T47D (cell line): Measurements from ENCODE around the gene MAP3K4.
"Not testable (repeated sequence)": the region's sequence is repeated elsewhere in the genome, so short reads cannot be mapped to it uniquely, and the experiment has no call there.

Experiments used
- DNase-seq, 2 experiments: peaks; one replicate each; pipeline versions ENCODE4 v3.0.0 to v3.0.0-alpha.2; 2011 to 2012; ENCODE audit warnings: low read depth in 1 of 2, low spot score in 1 of 2
- JUND ChIP-seq: IDR thresholded peaks from 2 replicates; pipeline ENCODE4 v1.6.1; 2012; ENCODE audit warnings: low read depth
- in situ Hi-C: cut with HindIII; loops from 2 replicates; pipeline ENCODE4 v1.10.0; 2016; ENCODE audit warnings: low sequenced_read_pairs, low pct_unique_long_range_greater_than_20kb

The MAP3K4 gene

DNA sequence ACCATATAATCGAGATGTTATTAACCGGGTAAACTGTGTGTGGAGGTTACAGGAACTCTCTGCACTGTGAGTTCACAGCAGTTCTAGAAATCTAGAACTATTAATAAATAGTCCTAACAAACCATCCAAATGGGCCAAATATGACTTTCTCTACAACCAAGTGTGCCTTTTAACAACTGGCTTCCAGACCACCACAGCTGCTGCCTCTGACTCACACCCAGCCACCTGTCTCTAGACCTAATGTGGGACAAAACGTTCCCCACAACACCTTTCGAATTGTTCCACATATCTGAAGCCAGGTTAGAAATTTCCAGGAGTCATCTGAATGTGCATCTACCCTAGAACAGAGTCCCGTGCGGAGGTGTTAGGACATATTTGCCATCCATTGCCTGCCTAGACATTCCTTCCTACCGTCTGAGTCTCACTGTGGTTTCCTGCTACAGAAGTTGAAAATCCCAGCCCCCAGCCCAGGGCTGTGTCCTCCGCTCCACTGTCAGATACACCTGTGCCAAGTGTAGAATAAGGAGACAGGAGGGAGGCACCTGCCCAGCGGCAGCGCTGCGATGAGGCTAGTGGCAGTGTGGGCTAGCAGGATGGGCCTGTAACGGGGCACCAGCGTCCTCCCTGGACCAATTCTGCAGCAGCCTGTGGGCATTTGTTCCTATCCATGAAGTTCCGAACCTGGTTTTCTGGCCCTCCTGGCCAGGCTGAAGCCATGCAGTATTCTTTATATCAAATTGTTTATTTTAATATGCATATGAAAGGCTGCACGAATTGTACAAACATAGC is 28.5 kb upstream of the MAP3K4 start:
- in situ Hi-C loops, result no loop called here
- TF ChIP-seq JUND, result no peak
- no peak for DNase-seq

DNA sequence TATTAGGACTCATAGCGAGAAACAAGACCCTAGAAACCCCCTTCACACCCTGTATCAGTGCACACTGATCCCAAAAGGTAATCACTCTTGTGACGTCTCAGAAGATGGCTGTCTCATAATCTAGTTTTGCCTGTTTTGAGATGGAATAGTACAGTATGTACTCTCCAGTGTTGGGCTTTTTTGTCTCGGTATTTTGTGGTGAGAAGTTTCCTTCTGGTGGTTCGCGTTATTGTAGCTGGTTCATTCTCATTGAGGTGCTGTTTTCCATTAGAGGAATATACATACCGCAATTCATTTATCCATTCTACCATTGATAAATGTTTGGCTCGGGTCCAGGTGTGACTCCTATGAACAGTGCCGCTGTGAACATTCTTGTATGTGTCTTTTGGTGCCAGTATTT is 27.9 kb upstream of the MAP3K4 start:
- TF ChIP-seq JUND, result no peak
- DNase-seq, result no peak
- in situ Hi-C loops, result no loop called here

DNA sequence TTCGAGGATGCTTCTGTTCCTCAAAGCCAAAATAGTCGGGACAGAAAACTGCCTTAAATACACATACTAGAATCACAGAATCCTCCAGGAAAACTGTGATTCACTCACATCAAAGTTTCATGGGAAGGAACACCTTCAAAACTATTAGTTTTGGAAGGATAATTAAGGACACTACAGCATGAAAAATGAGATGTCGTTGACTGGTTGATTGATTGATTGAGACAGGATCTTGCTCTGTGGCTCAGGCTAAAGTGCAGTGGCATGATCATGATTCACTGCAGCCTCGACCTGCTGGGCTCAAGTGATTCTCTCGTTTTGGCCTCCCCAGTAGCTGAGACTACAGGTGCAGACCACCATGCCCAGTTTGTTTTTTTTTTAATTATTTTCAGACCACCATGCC is 25.7 kb upstream of the MAP3K4 start:
- TF ChIP-seq JUND, result no peak
- DNase-seq, result no peak
- in situ Hi-C loops, result no loop called here

DNA sequence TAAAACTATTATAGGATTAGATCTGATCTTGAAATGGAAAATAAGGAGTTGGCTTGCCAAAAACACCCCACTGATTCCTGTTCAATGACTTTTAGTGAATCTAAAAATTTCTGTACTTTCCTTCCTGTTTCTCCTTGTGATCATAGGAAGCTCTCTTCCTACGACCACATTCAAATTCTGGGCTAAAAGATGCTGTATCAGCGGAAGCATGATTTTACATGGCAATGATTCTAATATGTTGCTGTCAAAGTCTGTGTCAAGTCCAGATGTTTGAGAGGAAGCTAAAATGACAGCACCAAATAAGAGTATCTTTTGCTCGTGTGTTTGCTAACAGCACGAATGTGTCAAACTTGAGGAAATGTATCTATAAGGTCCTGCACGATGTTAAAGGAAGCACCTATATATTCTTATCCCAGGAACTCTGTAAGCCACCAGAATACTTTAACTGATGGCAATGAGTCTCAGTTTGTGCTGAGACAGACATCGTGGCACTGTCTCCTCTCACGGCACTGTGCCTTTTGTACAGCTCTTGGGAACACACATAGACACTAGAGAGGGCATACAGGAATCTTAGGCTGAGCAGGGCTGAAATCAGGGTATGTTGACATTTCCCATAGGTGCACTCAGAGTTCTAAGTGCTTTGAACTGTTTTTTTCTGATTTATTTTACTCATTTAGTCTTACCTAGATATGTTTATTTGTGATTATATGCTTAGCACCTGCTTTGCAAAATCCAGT is 24.9 kb upstream of the MAP3K4 start:
- in situ Hi-C loops, result no loop called here
- no peak for TF ChIP-seq JUND
- no peak for DNase-seq

DNA sequence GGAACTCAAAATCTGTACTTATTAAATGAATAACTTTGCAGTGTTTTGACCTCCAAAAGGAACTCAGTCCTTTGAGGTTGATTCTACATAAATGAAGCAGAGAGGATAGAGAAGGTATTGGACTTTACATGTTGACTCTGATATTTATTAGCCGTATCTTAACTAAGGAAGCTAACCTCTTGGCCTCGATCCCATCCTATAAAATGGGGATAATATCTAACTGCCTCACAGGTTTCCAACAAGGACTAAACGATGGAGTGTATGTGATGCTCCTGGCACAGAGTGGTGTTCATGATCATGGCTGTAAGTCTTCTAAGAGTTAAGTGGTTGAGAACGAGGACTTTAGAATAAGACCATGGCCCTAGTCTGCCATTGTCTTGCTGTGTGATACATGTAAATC is 24.2 kb upstream of the MAP3K4 start:
- DNase-seq, result no peak
- no peak for TF ChIP-seq JUND
- in situ Hi-C loops, result no loop called here

DNA sequence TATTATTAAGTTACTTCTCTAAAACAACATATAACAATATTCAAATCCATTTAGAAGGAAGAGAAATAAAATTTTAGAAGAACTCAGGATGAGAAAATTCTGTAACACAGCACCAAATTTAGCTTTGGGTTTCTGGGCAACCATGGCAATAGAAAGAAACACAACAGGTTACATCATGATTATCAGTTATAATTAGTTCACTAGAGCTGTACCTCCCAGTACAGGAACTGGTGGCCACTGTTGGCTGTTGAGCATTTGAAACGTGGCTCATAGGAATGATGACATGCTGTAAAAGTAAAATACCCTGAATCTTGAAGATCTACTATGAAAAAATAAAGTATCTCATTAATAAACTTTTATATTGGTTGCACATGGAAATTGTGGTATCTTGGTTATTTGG is 23.7 kb upstream of the MAP3K4 start:
- no peak for TF ChIP-seq JUND
- DNase-seq, result no peak
- in situ Hi-C loops, result no loop called here

DNA sequence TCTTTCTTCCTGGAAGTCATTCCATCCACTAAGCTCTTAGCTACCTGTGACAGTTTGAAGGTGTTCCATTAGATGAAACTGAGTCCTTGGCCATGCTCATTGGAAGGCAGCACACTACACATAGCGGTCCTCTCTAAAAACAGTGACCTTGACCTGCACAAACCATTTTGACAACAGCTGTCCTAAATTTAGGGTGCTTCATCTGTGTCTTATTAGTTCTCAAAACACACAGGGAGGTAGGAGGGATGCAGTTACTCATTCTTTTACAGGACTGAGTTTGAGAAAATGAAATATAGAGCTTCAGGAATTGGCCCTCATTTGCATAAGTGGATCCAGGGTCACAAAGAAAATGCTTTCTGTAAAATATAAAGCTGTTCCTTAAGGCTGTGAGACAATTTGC is 20.4 kb upstream of the MAP3K4 start:
- in situ Hi-C loops, result no loop called here
- no peak for DNase-seq
- TF ChIP-seq JUND, result no peak

DNA sequence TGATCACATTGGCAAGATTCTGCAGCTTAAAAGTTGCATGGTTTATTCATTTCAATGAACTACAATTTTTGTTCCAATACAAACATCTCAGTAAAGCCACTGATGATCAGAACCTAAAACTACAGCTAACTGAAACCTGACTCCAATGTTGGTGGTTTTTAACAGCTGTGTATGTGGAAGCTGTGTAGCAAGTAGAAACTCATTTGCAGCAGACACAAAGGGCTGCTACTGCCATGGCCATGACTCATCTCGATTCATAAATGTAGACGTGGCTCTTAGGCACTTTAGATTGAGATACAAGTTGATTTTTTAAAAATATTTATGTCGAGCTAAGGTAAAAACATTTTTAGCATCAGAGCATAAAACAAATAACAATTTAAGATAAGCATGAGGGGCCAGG is 19.5 kb upstream of the MAP3K4 start:
- in situ Hi-C loops, result no loop called here
- no peak for DNase-seq
- no peak for TF ChIP-seq JUND

DNA sequence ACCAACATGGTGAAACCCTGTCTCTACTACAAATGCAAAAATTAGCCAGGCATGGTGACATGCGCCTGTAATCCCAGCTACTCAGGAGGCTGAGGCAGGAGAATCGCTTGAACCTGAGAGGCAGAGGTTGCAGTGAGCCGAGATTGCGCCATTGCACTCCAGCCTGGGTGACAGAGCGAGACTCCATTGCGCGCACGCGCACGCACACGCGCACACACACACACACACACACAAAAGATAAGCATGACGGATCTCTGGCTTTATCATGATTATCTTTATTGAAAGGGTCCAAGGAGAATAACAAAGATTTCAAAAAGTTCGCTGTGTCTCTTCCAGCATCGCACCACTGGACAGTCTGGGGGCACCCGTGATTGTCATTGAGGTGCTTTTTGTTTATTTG is 19.0 kb upstream of the MAP3K4 start:
- in situ Hi-C loops, DNase-seq: not testable (repeated sequence)

DNA sequence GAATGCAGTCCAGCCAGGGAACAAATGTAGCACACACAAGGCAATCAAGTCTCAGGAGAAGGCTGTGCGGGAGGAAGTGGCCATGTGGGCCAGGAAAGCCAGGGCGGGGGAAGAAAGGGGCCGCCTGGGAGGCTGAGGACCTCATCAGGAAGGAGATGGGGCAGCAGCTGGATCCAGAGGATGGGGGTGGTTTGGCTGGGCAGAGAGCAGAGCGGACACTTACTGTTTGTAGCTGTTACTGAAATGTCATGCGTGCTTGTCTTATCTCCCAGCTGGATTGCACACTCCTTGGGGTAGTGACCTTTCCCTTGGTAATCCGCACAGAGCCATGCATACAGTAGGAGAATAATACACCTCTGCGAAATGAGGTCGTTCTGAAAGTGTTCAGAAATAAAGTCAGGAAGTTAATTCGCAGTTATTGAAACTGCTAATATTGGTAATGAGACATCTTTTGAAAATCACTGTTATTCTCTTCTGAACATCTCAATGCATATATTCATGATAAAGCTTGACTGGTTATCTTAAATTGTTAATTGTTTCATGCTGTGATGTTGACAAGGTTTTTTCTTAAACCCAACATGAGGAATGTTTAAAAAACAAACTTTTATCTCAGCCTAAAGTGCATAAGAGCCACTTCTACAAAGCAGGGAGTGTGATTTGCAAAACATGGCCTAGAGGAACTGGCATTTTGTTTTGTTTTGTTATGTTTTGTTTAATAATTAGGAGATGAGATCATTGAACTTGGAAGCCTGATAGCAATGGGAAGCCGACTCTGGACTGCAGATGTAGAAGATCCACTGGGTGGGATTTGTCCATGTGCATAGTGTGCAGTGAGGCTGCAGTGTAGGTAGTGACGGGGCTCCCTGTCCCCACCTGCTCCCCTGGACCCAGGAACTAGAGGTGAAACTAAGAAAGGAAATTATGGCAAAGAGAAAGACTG is 18.0 kb upstream of the MAP3K4 start:
- DNase-seq, result no peak
- in situ Hi-C loops, result no loop called here
- no peak for TF ChIP-seq JUND

DNA sequence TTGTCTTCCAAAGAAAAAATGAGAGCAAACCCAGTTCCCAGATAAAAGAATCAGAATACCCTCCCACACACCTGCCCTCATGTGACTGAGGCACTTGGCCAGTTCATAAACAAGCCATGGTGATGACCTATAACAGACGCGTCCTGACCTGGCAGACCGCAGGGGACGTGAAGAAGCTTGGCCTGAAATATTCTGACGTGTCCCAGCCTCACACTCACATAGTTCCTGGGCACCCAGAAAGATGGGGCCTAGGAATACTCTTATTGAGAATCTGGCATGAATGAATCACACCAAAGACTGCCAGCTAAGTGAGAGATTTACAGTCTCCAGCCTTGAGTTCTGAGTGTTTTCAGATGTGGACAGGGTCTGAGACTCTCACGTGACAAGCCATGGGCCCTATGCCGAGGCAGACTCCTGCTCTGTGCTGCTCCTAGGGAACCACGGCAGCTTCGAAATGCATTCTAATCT is 17.2 kb upstream of the MAP3K4 start:
- no peak for TF ChIP-seq JUND
- no peak for DNase-seq
- in situ Hi-C loops, result no loop called here

DNA sequence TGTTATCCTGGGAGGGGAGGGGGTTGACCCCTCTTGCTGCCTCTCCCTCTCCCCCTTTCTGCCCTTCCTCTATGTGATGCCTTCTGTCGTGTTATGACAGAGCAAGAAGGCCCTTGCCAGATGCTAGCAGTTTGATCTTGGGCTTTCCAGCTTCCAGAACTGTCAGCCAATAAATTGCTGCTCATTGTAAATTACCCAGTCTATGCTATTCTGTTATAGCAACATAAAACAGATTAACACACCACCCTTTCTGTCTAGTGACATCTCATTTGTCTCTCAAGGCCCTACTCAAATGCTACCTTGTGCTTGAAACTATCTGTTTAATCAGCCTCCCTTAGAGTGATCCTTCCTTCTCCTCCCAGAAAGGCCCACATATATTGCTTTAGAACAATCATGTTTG is 16.4 kb upstream of the MAP3K4 start:
- in situ Hi-C loops, result no loop called here
- no peak for TF ChIP-seq JUND
- DNase-seq, result no peak

DNA sequence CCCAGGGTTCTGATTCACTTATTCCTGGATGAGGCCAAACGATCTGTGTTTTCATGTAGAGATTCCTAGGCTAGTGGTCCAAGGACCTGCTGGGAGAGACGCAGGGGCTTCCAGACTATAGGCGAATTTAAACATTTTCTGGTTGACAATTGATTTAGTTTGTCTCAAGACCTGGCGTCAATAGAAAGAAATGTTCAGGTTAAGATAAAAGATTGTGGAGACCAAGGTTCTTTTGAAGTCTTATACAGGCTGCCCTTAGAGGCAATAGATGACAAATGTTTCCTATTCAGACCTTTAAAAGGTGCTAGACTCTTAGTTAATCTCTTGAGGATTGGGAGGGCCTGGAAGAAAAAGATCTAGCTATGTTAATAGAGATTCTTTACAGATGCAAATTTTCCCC is 15.6 kb upstream of the MAP3K4 start:
- in situ Hi-C loops, DNase-seq: not testable (repeated sequence)
